ENCODE measurements around the gene PLTP.
A peak's percentile ranks its signal among the peaks of the same experiment; 100 is the strongest.
"Not testable (repeated sequence)": the region's sequence is repeated elsewhere in the genome, so short reads cannot be mapped to it uniquely, and the experiment has no call there.

The PLTP gene

DNA sequence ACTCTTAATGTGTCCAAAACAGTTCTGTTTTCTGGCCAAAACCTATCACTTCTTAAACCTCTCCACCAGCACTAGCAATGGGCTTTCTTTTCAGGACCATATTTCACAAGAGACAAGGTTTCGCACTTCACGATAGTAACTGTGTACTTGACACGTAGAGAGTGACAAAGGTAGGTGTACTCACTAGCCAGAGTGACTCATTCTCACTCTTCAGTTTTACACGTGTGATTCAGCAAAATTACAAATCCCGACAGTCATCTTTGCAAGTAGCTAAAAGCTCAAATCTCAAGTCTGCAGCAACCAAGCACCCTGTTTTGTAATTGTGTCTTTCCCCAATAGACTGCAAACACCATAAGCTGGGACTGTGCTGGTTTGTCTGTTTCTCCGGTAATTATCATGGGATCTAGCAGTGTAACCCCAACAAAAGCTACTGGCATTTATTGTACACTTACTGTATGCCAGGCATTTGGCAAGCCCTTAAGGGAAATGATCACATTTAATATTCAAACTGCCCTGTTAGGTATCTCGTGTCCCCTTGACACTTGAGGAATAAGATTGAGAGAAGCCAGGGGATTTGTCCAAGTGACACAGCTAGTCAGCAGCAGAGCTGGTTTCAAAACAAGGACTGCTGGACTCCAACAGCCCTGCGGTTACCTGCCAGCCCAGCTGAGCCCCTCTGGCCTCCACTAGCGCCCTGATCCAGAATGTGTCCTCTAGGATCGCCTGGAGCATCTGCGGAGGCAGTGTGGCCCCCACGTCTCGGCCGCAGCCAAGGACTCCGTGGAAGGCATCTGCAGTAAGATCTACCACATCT, 32.4 kb upstream of the PLTP start:
- DNase-seq = no peak

DNA sequence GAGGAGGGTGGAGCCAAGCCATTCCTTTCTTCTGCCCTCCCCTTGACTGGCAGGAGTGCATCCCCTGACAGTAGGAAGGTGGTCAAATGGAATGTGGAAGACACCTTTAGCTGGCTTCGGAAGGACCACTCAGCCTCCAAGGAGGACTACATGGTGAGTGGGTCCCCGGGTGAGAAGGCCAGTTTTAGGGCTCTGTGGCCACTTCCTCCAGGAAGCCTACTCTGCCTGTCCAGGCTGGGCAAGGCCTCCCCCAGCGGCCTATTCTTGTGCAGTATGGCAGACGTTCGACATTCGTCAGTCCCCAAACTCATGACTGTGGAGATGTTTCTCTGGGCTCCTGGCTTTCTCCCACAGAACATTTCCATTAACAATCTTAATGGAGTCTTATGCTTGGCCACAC, 31.7 kb upstream of the PLTP start:
- DNase-seq = no peak

DNA sequence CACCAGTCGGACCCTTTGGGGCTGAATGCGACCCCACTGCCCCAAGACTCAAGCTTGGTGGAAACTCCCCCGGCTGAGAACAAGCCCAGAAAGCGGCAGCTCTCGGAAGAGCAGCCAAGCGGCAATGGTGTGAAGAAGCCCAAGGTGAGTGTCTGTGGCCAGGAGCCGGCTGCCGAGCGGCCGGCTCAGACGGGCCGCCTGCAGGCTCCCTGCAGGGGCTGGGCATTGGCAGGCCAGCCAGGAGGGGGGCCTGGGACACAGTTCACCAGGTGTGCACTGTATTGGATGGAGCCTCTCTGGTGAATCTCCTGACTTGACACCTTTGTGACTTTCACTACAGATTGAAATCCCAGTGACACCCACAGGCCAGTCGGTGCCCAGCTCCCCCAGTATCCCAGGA, 28.5 kb upstream of the PLTP start:
- DNase-seq = no peak

DNA sequence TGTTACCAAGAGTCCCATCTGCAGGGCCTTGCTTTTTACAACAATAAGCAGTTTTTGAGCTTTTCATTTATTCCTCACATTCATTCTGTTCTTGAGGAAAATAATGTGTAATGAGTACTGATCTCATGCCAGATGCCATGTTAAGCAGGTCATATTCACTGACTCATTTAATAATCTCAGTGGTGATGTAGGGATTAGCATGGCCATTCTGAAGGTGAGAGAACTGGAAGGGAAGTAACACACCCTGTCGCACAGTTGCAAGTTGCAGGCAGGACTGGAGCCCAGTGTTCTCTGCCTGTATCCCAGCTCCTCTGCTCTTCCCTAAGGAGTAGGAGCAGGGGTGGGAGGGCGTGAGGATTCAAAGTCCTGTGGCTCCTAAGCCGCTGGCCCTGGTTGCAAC, 28.1 kb upstream of the PLTP start:
- no peak for DNase-seq

DNA sequence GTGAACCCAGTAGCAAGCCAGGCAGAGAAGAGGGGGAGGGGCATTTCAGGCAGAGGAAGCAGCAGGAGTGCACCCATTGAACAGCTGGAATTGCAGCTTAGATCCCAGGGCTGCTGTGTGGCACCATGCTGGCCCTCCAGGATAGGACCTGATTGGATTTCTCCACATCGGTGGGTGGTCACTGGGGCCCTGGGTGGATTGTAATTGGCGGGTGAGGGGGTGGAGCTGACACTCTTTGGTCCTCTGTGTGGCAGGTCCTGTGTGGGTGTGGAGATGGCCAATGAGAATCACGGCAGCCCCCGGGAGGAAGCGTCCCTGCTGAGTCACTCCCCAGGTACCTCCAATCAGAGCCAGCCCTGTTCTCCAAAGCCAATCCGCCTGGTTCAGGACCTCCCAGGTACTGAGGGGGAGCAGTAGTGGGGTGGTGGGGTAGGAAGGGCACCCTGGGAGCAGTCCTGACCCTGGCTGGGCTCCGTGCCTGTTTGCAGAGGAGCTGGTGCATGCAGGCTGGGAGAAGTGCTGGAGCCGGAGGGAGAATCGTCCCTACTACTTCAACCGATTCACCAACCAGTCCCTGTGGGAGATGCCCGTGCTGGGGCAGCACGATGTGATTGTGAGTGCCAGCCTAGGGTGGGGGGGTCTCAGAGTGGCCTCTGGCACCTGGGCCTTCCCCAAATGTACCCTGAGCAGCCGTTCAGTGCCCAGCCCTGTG, 26.9 kb upstream of the PLTP start:
- no peak for DNase-seq

DNA sequence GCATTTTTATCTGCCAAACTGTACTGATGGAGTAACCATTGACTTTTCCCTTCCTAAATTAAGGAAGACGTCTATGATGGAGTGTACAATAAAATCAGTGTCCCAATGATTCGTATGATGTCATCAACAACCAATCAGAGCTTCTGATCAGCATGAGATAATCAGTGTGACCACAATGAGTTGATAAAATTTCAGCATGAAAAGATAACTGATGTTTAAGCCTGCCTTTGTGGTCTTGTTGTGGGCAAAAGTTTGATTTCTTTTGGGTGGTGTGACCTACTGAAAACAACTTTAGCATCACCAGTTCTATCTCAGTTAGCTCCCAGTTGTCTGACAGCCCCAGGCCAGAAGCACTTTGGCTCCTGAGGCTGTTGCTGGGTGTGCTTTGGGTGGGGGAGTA, 25.8 kb upstream of the PLTP start:
- DNase-seq = no peak

DNA sequence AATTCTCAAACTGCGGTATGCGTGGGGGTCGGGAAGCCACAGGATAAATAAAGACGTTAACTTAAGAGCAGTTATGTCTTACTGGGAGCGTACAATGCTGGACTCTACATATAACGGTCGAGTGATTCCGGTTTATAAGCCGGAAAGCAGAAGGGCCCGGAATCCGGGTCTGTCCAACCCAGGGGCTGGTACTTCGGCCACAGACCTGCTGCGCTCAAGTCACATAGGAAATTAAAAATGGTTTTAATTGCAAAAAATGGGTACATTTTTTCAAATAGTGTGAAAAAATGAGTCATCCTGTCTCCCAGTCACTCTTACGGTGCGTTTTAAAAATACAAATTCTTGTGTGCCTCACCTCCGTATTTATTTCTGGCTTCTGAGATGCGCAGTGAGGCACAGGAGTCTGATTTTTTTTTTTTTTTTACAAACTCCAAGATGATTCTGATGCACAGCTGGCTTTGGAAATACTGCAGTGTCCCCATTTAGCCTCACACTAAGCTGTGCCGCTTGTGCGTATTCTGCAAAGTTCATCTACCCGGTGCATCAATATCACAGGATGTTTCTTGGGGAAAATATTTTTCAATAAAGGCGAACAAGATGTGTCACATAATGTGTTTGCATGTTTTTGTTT, 23.6 kb upstream of the PLTP start:
- DNase-seq = no peak

DNA sequence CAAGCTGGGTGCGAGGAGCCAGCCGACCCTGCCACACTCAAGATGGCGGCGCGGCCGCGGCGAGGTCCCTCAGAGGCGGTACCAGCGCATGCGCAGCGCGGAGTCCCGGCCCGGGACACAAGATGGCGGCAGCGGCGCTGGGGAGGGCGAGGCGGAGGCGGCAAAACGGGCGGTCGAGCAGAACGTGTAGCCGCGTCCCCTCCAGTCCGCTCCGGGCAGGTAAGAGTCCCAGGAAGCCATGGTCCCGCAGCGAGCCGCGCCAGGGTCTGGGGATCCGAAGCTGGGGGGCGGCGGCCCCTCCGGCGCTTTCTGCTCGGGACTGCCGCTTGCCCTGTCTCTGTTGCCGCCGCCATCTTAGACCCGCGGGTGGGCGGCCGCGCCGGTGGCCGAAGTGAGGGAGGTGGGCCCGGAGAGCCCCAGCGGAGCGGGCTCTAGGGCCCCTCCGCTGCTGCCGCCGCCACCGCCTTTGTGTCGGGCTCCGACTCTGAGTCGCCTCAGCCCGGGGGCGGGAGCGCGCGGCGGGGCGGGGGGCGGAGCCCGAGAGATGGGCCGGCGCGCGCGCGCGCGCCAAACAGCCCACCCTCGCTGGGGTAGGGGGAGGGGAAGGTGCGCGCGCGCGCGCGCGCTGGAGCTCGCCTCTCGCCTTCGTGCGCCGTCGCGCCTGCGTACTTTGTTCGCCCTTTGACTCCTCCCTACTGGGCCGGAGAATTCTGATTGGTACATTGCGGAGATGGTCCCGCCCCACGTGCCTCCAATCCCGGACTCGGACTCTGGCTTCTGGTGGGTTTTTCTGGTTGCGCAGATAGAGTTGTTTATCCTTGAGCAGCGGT, 22.8 kb upstream of the PLTP start, which contains the start of gene PCIF1:
Gene PCIF1, plus strand, starts transcription at position 98 of the 830 bp plus-strand sequence. CDS start 4,317 bp downstream, outside the sequence.
- DNase-seq = peak; percentile 93

DNA sequence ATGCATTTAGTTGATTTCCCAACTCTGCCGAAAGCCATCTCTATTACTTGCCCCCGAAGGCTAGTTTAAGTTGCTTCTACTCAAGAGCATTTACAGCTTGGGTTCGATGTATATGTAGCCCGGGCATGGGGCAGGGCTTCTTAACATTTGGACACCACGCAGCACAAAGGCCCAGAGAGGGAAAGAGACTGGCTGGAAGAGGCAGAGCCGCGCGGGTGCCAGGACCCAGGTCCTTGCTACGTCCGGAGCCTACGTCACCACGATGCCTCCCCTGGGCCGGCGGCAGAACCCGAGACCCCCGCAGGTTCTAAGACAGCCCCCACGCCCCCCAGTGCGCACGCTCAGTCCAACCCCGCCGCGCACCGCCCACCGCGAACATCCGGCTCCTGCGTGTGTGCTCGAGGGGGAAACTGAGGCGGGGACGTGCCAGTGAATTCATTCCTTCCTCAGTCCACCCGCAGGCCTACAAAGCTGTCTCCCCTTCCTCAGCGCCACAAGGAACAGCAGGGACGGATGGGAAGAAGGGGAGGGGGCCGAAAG, 22.2 kb upstream of the PLTP start:
- DNase-seq = no peak

DNA sequence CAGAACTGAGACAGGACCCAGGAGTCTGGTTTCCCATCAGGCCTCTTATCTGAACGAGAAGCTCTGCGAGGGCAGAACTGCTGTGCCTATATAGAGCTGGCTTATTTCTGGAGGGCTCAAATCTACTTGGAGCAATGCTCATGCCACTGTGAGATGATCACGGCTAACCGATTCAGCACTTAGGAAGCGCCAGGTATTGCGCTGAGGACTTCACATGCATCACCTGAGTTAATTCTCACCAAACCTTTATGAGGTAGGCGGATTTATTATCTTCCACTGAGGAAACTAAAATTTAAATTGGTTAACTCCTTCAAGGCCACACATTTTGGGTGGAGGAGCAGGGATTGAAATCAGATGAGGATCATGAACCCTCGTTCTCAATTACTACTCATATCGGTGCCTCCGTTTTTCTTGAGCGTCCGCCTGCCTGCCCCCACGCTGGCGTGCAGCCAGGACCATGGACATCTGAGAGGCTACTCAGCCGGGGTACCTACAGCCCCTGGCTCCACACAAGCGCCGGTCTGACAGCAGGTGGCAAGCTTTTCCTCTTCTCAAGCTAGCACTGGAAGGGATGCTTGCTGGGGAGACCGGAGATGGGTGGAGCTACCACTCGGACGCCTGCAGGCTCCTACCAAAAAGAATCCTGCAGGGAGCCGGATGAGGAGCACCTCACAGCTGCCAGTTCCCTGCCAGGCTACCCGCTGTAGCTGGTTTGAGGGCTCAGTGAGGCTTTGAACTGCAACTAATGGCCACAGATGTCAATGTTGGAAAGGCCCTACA, 21.5 kb upstream of the PLTP start:
- peak; percentile 61 for DNase-seq

DNA sequence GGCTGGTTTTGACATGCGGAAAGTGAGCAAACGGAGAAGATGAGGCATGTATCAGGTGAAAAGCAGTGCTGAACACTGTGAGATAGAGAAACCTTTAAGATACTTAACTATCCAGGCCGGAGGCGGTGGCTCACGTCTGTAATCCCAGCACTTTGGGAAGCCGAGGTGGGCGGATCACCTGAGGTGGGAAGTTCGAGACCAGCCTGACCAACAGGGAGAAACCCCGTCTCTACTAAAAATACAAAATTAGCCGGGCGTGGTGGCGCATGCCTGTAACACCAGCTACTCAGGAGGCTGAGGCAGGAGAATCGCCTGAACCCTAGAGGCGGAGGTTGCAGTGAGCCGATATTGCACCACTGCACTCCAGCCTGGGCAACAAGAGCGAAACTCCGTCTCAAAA, 19.7 kb upstream of the PLTP start:
- not testable (repeated sequence) for DNase-seq

DNA sequence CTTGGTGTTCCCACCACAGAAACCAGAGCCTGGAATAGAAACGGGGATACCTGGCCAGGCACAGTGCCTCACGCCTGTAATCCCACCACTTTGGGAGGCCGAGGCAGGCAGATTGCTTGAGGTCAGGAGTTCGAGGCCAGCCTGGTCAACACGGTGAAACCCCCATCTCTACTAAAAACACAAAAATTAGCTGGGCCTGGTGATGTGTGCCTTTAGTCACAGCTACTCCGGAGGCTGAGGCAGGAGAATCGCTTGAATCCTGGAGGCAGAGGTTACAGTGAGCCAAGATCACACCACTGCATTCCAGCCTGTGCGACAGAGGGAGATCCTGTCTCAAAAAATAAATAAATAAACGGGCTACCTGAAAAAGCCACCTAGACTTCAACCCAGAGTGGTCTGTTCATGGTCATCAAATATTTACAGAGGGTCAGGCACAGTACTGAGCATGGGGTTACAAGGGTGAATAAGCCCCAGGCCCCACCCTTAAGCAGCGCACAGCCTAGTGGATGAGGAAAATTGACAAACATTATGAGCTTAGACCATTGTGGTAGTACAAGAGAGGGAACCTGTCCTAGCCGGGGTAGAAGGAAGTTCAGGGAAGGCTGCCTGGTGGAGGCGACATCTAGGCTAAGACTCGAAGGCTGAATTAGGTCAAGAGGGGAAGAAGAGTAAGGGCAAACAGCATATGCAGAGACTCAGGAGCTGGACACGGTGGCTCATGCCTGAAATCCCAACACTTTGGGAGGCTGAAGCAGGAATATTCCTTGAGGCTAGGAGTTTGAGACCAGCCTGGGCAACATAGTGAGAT, 15.3 kb upstream of the PLTP start:
- DNase-seq = no peak

DNA sequence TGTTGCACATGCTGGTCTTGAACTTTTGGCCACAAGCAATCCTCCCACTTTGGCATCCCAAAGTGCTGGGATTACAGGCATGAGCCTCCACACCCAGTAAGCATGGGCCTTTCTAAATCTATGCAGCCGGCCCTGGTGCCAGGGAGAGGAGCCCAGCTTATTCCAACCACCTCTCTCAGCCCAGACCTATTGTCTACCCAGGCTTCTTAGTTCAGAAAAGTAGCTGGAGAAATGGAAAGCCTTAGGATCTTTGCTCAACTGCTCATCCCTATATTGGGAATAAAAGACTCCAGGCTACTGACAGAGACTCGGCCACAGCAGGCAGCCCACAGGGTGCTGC, 14.7 kb upstream of the PLTP start:
- DNase-seq = no peak

DNA sequence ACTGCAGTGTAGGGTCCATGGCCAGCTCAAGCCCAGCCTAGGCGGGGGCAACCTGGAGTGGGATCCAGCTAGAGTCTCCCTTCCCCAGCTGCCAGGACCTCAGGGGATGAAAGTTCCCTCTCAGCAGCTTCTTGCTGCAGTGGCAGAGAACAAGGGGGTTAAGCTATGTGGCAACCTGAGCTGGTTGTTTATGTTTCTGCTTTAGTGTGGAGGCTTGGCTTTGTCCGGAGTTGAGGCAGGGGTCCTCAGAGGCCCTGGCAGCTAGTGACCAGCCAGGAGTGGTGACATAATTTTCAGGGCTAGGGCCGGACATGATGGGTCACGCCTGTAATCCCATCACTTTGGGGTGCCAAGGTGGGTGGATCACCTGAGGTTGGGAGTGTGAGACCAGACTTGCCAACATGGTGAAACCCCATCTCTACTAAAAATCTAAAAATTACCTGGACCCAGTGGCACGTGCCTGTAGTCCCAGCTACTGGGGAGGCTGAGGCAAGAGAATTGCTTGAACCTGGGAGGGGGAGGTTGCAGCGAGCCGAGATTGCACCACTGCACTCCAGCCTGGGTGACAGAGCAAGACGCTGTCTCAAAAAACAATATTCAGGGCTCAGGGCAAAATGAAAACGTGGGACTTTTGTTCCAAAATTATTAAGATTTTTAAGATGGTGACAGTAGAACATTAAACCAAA, 14.0 kb upstream of the PLTP start:
- no peak for DNase-seq

DNA sequence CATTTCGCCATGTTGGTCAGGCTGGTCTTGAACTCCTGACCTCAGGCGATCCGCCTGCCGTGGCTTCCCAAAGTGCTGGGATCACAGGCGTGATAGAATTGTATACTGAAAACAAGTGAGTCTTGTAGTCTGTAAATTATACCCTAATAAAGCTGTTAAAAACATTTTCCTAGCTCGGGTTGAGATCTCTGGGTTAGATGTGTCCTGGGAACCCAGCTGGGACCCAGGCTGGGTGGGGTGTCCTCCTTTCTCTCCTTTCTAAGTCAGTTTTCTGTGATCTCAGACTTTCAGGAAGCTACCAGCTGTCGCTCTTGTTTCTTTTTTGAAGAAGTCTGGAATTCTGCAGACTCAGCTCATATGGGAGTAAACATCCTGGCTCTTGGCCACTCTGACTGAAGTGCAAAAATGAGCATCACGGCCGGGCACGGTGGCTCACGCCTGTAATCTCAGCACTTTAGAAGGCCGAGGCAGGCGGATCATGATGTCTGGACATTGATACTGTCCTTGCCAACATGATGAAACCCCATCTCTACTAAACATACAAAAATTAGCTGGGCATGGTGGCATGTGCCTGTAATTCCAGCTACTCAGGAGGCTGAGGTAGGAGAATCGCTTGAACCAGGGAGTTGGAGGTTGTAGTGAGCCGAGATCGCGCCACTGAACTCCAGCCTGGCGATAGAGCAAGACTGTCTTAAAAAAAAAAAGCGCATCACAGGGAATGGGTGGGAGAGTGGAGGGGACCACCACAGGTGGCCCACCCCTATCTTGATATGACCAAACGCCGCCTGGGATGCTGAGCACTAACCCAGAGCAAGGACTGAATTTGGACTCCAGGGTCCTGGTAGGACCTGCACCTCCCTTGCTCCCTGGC, 12.7 kb upstream of the PLTP start:
- no peak for DNase-seq

DNA sequence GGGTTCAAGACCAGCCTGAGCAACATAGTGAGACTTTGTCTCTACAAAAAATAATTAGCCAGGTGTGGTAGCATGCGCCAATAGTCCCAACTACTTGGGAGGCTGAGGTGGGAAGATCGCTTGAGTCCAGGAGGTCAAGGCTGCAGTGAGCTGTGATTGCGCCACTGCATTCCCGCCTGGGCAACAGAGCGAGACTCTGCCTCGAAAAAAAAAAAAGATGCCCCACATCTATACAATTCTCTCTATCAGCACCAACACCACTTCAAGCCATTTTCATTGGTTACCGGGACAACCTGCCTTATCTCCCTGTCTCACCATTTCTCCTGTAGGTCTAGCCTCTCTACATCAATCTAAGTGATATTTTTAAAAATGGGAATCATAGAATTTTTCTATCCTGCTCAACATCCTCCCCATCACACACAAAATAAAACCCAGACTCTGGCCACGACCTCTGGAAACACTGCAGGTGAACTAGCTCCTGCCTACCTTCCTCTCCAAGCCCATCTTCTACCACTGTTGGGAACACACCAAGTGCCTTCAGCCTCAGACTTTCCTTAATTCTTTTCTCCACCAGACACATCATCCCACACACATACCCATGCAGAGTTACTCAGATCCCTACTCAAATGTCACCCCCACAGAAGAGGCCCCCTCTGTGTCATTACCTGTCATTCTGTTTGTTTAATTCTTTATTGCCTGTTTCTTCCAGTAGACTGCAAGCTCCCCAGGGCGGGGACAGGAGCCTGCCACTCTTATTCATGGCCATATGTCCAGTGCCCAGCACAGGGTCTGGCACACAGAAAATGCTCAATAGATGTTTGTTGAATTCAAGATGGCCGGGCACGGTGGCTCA, 9.6 kb upstream of the PLTP start:
- no peak for DNase-seq

DNA sequence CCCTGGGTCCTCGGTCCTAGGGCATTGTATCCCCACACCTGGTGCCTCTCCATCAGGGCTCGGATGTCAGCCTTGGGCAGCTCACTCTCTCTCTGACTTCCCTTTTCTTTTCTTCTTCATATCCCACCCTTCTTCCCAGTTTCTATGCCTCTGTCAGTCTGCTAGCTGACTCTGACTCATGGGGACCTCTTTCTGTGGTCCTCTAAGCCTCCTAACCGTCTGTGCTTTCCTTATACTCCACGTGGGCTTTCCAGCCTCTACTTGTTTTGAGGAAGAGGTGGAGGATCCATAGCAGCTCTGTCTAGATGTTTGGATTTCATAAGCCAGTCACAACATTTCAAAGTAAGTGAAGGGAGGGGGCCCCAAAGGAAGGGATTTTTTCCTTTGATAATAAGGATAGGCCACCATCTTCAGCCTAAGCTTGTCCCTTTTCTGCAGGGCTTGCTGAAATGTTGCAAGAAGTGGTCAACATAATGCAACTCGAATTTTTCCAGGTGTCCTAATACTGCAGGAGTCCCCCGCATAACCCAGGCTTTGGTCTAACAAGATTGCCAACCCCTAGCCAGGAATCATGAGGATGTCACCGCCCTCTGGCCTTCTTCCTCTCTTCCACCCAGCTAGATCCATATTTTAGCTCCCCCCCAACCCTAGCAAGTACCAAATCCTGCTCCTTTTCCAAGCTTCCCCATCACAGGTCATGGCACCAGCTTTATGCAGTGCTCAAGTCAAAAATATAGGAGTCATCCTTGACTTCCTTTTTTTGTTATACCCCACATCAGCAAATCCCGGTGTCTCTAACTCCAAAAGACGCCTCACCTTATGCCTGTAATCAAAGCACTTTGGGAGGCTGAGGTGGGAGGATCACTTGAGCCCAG, 8.7 kb upstream of the PLTP start:
- no peak for DNase-seq

All from NCI-H1417 treated with DMSO at 0.1 percent for 48 hours (cell line).